ENCODE data around the gene CAMKK2. TPM values are rescaled to one million over a fixed set of nuclear protein-coding genes. Genes with fewer than 3 reads are reported as not detected.
A peak's percentile ranks its signal among the peaks of the same experiment; 100 is the strongest.
"Not testable (repeated sequence)": the region's sequence is repeated elsewhere in the genome, so short reads cannot be mapped to it uniquely, and the experiment has no call there.

CAMKK2 gene
- total RNA-seq, 1 donor from 2014 or later = 21.1 TPM

- no peak for DNase-seq (ENCODE audit: low read depth)
Measured at GRCh38 chr12:121224591-121224990, 71.9 kb downstream of the CAMKK2 start.

- DNase-seq (ENCODE audit: low read depth) = no peak
Measured at GRCh38 chr12:121223292-121224285, 72.9 kb downstream of the CAMKK2 start.

- no peak for DNase-seq (ENCODE audit: low read depth)
Measured at GRCh38 chr12:121222847-121223246, 73.7 kb downstream of the CAMKK2 start.

DNA sequence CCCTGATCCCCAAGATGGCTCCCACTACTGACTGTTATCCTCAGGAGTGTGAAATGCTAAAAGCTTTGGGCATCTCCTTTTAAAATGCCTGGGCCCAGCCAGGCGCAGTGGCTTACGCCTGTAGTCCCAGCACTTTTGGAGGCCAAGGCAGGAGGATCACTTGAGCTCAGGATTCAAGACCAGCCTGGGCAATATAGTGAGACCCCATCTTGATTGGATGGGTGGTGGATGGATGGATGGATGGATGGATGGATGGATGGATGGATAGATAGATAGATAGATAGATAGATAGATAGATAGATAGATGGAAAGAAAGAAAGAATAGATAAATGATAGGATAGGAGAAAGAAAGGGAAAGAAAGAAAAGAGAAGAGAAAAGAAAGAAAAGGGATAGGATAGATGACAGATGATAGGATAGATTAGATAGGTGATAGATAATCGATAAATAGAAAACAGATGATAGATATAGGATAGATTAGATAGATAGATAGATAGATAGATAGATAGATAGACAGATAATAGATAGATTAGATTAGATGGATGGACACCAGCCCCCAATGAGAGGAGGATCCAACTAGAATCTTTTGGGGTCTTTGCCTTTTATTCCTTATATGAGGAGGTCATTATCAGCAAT, 77.0 kb downstream of the CAMKK2 start:
- no peak for DNase-seq (ENCODE audit: low read depth)

GRCh38 chr12:121218588-121219352, 77.7 kb downstream of the CAMKK2 start:
- DNase-seq (ENCODE audit: low read depth) = no peak

GRCh38 chr12:121217761-121218160, 78.7 kb downstream of the CAMKK2 start:
- DNase-seq (ENCODE audit: low read depth) = peak; percentile 67

DNA sequence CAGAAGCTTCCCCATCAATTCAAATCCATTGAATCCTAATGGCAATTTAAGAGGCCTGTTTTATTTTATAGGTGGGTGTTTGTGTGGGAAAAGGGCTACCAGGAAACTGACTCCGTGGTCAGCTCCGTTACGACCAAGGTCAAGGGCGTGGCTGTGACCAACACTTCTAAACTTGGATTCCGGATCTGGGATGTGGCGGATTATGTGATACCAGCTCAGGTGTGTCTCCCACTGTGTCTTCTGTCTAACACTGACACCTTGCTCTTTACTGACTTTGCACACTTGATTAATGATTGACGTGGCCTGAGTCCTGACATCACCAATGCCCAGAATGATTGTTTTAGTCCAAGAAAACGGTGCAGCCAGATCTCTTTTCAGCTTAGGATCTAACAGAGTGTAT, 79.4 kb downstream of the CAMKK2 start:
- DNase-seq (ENCODE audit: low read depth) = peak; percentile 70

- DNase-seq (ENCODE audit: low read depth) = no peak
Measured at GRCh38 chr12:121216102-121216501, 80.4 kb downstream of the CAMKK2 start.

- DNase-seq (ENCODE audit: low read depth) = peak; percentile 99
Measured at GRCh38 chr12:121214855-121215745, 81.4 kb downstream of the CAMKK2 start.

GRCh38 chr12:121214166-121214777, 82.2 kb downstream of the CAMKK2 start:
- peak; percentile 77 for DNase-seq (ENCODE audit: low read depth)

DNA sequence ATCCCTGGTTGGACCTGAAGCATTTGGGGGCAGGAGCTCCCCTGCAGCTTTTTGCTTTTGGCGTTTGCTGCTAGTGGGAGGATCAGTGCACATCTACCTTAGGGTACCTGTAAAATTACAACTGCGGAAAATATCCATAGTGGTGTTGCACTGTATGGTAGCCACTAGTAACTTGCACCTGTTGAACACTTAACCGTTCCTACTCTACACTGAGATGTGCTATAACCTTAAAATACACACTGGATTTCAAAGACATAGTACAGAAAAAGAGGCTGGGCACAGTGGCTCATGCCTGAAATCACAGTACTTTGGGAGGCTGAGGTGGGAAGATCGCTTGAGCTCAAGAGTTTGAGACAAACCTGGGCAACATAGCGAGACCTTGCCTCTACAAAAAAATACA, 83.6 kb downstream of the CAMKK2 start:
- DNase-seq (ENCODE audit: low read depth) = no peak

- DNase-seq (ENCODE audit: low read depth) = peak; percentile 29
Measured at GRCh38 chr12:121209624-121210572, 86.6 kb downstream of the CAMKK2 start, which contains the start of gene P2RX4. Gene P2RX4 (plus strand): TSS chr12:121210129. CDS start chr12:121210165, 36 bp downstream.

- DNase-seq (ENCODE audit: low read depth) = no peak
Measured at GRCh38 chr12:121209221-121209620, 87.3 kb downstream of the CAMKK2 start.

DNA sequence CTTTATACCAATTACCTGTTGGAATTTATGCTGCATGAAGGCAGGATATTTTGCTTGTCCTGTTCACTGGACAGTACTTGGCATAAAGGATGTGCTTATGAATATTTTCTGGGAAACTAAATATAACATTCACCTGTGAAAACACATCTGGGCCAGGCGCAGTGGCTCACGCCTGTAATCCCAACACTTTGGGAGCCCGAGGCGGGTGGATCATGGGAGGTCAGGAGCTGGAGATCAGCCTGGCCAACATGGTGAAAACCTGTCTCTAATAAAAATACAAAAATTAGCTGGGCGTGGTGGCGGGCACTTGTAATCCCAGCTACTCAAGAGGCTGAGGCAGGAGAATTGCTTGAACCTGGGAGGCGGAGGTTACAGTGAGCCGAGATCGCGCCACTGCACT, 87.9 kb downstream of the CAMKK2 start:
- DNase-seq (ENCODE audit: low read depth) = not testable (repeated sequence)

GRCh38 chr12:121205491-121205890, 91.0 kb downstream of the CAMKK2 start:
- no peak for DNase-seq (ENCODE audit: low read depth)

GRCh38 chr12:121203482-121203881, 93.0 kb downstream of the CAMKK2 start:
- DNase-seq (ENCODE audit: low read depth) = no peak

DNA sequence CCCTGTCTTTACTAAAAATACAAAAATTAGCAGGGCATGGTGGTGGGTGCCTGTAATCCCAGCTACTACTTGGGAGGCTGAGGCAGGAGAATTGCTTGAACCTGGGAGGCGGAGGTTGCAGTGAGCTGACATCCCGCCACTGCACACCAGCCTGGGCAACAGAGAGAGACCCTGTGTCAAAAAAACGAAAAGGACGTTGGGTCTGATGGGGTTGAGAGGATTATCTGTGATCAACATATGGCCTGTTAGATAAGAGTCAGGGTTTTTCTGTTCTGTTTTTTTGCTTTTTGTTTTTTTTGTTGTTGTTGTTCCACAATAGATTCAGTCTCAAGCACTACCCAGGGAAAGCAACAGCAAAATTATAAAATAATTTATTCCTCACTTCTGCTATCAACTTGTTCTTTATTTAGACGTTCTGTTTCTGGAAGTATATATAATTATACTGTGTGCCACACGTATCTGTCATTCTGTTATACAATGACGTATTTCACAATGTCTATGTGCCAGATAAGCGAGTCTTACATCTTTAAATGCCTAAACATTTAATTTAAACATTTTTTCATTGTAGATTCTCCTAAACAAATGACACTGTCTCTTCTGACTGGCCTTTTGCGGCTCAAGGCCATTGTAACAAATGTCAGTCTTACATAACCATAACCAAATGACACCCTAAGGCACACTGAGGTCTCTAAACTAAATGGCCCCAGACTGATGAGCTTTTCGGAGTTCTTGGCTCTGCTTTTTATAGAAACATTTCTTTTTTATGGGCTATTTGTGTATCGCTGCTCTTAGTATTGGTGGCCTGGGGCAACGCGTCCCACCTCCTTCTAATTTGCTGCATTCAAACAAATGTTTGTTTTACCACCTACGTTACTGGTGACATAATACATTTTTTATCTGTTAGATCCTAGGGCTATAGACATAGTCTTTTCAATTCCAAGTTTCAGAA, 93.8 kb downstream of the CAMKK2 start:
- no peak for DNase-seq (ENCODE audit: low read depth)

- DNase-seq (ENCODE audit: low read depth) = not testable (repeated sequence)
Measured at GRCh38 chr12:121201140-121201539, 95.4 kb downstream of the CAMKK2 start.

All from renal cortical epithelial cell (primary cell).